GM21737 (cell line): ENCODE results near the gene MOV10.
"Not testable (repeated sequence)": the region's sequence is repeated elsewhere in the genome, so short reads cannot be mapped to it uniquely, and the experiment has no call there.

Experiments
- ATAC-seq: cut with Tn5 transposase; IDR thresholded peaks from one replicate; pipeline ENCODE4 v1.9.1; 2021; ENCODE audit warnings: mild to moderate bottlenecking, moderate library complexity; ENCODE audit not compliant: unreplicated experiment

MOV10 gene, protein sequence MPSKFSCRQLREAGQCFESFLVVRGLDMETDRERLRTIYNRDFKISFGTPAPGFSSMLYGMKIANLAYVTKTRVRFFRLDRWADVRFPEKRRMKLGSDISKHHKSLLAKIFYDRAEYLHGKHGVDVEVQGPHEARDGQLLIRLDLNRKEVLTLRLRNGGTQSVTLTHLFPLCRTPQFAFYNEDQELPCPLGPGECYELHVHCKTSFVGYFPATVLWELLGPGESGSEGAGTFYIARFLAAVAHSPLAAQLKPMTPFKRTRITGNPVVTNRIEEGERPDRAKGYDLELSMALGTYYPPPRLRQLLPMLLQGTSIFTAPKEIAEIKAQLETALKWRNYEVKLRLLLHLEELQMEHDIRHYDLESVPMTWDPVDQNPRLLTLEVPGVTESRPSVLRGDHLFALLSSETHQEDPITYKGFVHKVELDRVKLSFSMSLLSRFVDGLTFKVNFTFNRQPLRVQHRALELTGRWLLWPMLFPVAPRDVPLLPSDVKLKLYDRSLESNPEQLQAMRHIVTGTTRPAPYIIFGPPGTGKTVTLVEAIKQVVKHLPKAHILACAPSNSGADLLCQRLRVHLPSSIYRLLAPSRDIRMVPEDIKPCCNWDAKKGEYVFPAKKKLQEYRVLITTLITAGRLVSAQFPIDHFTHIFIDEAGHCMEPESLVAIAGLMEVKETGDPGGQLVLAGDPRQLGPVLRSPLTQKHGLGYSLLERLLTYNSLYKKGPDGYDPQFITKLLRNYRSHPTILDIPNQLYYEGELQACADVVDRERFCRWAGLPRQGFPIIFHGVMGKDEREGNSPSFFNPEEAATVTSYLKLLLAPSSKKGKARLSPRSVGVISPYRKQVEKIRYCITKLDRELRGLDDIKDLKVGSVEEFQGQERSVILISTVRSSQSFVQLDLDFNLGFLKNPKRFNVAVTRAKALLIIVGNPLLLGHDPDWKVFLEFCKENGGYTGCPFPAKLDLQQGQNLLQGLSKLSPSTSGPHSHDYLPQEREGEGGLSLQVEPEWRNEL

DNA sequence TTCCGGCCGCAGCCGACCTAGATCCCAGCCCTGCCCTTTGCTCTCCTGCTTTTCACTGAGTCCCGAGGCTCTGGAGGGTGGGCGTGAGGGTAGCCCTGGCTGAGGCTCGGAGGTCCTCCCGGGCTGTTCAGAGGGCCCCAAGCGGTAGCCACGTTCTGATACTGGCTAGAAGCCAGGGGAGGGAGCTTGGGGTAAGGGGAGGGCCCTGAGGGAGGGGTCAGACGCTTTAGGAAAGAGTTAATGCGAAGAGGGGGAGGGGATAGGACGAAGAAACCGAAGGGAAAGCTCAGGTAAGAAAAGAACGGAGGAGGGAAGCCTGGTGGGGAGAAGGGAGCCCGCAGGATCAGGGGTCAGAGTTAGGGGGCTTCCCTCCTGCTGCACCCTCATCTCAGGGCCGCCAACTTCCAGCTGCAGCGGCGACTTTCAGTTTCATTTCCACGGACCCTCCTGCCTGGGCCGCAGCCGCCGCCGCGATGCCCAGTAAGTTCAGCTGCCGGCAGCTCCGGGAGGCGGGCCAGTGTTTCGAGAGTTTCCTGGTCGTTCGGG lies at the start of gene MOV10:
Gene MOV10, plus strand, starts transcription at position 220 of the 546 bp plus-strand sequence. Its CDS starts 254 bp downstream, at position 474.
- peak; percentile 50 for ATAC-seq

DNA sequence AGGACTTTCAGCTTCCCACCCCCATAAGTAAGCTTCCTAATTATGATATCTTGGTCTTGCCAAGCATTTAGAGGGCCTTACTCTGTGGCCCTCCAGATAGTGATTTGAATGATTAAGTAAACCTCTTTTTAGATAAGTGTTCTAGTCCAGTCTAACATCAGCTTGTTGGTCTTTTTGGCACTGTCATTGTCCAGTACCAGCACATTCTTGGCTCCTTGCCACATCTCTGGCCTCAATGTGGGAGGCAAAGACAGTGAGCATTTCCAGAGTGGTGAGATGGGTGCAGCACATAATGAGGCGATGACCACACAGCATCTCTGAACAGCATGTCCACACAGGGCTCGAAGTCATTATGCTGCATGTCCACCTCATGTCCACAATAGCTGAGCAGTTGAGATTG lies 48.8 kb upstream of the MOV10 start:
- no peak for ATAC-seq

DNA sequence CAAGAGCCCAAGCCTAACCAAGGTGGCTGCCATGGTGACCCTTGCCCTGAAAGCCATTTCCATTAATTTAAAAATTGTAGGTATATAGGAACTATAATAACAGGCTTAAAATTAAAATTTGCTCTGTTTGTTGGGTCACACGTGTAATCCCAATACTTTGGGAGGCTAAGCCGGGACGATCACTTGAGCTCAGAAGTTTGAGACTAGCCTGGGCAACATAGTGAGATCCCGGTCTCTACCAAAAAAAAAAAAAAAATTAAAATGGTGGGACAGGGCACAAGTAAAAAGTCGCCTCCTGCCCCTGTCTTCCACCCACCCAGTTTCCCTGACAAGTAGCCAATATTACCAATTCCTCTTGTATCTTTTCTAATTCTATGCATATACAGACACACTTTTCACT lies 48.3 kb upstream of the MOV10 start:
- ATAC-seq = no peak

DNA sequence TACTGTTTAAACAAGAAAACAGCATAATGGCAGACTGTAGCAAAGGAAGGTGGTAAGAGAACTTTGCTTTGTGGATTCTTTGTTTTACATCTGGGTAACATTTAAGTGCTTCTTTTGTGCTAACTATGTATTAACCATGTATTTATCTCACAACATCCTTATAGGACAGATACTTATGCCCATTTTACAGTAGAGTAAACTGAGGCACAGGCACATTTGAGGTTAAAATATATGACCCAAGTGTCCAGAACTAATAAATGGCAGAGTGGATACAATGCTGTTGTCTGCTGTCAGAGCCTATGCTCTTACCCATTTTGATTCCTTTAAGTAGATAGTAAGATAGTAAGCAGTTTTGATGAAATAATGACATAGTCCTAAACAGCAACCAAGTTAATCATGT lies 47.6 kb upstream of the MOV10 start:
- no peak for ATAC-seq

DNA sequence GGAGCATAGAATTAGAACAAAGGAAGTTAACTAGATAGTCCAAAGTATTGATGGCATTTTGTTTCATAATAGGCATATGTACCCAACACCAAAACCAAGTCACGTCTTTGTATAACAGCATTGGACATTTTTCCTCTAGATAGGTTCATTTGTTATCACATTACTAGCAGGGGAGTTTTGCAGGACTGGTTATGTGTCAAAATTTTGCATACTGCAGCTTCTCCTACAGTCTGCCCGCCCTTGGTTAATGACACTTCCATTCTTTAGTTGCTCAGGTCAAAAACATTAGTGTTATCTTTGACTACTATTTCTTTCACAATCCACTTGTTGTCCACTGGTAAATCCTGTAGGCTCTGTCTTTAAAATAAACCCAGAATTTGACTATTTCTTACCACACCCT lies 45.9 kb upstream of the MOV10 start:
- no peak for ATAC-seq

DNA sequence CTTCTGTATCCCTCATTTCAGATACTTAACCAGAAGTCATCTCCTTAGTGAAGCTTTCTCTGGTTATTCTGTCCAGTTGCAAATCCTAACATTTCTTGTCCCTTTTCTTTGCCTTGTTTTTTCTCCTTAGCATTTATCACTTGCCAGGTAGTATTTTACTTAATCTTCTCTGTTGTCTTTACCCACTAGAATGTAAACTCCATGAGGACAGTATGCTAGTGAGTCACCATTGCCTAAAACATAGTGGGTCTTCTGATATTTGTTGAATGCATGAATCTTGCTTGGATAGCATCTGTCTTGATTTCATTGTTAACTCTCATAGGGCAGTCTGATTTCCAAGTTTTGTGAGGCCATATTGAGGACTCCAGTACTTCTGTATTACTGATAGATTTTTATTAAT lies 45.2 kb upstream of the MOV10 start:
- ATAC-seq = no peak

DNA sequence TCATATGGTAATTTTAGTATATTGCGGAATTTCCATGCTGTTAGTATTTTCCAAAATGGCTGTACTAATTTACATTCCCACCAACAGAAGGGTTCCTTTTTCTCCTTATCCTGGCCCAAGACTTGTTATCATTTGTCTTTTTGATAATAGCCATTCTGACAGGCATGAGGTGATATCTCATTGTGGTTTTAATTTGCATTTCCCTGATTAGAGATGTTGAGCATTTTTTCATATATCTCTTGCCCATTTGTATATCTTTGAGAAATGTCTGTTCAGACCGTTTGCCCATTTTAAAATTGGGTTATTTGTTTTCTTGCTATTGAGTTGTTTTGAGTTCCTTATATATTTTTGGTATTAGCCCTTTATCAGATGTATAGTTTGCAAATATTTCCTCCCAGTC lies 40.8 kb upstream of the MOV10 start:
- no peak for ATAC-seq

DNA sequence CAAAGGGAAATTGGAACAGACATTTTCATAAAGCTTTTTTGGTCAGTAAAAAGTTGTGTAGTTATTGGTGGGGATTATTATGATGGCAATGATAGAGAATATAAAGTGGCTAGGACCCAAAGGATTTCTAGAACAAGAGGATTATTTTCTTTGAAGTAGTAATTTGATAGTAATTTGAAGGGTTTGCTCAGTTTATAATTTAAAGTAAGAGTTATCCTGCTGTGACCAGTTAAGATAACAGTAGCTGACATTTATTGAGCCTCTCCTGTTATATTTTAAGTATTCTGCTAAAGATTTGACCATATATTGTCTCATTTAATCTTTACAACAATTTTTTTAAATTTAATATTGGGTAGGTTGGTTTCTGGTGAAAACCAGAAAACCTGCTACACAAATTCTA lies 40.1 kb upstream of the MOV10 start:
- no peak for ATAC-seq

DNA sequence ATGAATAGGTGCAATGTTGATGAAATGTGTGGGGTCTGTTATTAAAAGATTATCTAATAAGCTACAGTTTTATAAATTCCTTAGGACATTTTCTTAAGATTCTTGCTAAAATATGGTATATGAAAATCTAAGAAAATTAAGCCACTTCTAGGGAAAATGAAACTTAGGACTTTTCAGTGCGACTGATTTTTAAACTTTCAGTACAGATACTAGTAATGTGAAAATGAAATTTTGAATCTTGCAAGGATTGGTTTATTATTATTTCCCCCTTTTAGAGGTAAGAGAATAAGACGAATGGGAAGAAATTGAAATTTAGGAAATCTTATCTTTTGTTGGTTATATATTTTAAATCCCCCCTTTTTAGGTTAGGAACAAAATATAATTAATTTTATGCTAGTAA lies 38.4 kb upstream of the MOV10 start:
- no peak for ATAC-seq

DNA sequence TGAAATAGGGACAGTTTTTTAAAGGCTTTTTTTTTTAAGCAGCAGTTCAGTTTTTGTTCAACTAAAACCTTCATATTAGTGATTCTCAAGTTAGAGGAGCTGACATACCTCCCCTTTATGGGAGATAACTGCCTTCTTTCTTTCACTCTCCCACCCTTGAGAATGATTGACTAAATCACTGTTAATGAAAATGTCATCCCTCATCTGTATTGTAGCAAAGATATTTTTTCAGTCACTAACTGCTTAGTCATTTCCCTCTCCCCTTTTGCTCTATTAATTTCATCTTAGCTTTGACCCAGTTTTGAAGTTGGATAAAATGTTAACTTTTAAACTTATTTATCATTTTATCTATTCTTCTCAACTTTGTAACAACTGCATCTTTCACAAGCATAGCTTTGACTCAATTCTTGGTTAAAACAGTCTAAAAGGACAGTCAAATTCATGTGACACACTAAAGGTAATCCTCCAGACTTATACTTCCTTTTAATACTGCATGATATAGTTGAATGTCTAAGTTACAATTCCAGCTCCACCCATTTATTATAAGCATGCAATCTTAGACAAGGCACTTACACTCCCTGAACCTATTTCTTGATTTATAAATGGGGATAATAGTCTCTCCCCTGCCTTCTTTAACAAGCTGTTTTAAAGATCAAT lies 37.7 kb upstream of the MOV10 start:
- ATAC-seq = no peak

DNA sequence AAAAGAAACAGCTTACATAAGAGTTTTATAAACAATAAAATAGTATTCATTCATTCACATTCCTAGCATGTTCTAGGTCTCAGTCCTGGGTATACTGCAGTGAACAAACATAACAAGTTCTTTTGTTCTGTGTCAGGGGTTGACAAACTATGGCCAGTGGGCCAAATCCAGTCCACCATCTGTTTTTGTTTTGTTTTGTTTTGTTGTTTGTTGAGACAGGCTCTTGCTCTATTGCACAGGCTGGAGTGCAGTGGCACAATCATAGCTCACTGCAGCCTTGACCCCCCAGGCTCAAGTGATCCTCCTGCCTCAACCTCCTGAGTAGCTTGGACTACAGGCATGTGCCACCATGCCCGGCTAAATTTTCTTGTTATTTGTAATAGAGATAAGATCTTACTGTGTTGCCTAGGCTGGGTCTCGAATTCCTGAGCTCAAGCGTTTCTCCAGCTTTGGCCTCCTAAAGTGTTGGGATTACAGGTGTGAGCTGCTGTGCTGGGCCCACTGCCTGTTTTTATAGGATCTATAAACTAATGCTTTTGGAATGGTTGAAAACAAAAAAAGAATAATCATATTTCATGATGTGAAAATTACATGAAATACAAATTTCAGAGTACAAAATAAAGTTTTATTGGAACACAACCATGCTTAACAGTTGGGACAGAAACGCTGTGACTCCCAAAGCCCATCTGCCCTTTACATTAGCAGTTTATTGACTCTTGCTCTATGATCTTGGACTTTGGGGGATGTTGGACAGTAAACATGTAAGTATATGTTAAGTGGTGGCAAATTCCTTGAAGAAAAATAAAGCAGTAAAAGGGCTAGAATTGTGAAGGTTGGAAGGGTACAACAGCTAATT lies 37.0 kb upstream of the MOV10 start:
- no peak for ATAC-seq

DNA sequence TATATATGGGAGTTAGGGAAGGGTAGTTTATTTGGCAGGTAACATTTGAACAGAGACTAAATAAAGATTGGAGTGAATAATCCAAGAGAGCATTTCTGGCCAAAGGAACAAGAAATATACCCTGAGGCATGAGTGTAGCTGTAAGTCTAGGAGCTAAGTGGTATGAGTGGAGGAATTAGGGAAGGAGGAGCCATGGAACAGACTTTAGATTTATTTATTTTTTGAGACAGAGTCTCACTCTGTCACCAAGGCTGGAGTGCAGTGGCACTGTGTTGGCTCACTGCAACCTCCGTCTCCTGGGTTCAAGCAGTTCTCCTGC lies 36.4 kb upstream of the MOV10 start:
- ATAC-seq = no peak

DNA sequence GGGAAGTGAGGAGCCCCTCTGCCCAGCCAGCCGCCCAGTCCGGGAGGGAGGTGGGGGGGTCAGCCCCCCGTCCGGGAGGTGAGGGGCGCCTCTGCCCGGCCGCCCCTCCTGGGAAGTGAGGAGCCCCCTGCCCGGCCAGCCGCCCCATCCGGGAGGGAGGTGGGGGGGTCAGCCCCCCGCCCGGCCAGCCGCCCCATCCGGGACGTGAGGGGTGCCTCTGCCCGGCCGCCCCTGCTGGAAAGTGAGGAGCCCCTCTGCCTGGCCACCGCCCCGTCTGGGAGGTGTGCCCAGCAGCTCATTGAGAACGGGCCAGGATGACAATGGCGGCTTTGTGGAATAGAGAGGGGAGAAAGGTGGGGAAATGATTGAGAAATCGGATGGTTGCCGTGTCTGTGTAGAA lies 34.0 kb upstream of the MOV10 start:
- ATAC-seq = not testable (repeated sequence)

DNA sequence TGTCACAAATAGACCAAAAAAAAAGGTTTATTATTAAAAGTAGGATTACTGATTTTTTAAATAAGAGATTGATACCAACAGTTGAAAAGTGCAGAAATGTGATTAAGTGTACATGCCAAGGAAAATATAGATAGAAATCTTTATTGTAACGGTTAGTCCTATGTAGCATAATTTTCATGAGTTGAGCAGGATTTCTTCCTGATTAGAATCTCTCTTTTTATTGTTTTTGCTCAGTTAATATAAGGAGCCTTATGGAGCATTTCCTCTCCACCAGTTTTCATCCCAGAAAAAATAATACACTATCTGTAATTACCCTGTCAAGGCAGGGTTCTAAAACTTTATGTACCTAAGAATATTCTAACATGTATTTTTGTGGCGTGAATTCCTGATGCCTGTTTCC lies 31.4 kb upstream of the MOV10 start:
- no peak for ATAC-seq

DNA sequence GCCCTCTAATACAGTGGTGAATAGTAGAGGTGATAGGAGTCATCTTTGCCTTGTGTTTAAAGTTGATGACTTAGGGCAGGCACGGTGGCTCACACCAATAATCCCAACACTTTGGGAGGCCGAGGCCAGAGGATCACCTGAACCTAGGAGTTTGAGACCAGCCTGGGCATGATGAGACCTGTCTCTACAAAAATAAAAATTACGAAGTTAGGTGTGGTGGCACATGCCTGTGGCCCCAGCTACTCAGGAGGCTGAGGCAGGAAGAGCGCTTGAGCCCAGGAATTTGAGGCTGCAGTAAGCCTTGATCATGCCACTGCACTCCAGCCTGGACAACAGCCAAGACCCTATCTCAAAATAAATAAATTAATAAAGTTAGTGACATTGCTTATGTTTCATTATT lies 28.2 kb upstream of the MOV10 start:
- no peak for ATAC-seq

DNA sequence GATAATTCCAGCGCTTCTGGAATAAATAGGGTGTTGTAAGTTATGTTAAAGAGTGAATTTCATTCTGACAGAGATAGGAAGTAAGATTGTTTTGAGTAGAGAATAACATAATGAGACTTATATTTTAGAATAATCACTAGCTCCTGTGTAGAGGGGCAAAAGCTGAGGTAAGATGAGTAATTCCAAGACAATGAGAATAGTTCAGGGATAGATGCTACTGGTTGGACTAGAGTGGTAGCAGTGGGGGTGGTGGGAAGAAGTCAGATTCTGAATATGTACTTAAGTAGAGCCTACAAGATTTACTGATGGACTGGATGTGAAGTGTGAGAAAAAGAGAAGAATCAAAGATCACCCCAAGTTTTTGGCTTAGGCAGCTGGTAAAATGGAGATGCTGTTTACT lies 23.3 kb upstream of the MOV10 start:
- no peak for ATAC-seq

DNA sequence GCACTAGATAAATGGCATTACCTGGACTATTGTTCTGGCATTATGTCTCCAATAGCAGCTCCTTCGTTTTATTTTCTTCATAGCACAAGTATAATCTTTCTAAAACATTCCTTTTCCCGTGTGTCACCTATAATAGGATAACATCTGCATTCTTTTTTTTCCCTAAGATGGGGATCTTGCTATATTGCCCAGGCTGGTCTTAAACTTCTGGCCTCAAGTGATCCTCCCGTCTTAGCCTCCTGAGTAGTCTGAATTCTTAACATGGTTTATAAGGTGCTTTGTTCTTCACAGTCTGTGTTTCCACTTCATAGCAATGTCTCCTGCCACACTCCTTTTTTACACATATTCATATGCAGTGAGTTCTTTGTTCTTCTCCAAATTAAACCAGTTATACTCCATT lies 8.6 kb upstream of the MOV10 start:
- ATAC-seq = no peak

DNA sequence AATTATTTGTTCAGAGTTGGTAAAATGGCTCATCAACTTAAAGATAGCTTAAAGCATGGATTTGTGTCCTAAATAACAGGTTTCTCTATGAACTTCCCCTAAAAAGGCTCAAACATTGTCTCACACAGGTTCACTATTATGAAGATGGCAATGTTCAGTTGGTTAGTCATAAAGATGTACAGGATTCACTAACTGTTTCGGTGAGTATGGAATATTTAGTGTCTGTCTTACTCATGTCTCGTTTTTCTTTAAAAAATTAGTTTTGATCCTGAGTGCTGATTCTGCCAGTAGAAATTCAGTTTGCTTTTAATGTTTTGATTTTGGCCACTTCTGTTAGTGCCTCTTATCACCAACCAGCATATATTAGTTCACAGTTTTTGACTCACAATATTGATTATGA lies 7.5 kb upstream of the MOV10 start:
- no peak for ATAC-seq

DNA sequence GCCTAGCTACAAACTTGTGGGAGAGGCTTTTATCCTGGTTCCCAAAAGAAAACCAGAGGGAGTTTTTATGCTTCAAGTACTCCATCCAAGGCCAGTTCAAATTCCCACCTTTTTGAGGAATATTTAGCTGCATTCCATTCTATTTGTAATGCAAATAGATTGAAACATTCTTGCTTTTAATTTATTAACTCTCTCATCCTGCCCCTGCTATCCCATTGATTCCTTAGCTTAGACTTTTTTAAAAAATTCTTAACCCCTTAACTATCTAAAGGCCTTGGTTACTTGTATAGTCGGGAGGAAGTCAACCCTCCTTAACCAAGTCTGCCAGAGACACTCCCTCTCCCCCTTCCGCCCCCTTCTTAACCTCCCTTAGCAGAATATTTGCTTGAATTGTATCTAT lies 2.5 kb upstream of the MOV10 start:
- ATAC-seq = no peak

DNA sequence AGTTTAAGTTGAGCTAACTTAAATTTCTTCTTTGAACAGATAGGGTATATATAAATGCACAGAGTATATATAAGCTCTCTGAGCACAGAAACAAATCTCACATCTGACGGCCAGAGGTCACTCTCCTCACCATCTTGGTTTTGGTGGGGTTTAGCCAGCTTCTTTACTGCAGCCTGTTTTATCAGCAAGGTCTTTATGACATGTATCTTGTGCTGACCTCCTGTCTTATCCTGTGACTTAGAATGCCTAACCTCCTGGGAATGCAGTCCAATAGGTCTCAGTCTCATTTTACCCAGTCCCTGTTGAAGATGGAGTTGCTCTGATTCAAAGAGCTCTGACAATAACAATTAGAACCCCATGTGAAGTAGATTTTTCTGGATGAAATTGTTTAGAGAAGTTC lies 1.6 kb upstream of the MOV10 start:
- ATAC-seq = no peak
